Measurements from ENCODE around the gene TPM3.
A peak's percentile ranks its signal among the peaks of the same experiment; 100 is the strongest.

The TPM3 gene

GRCh38 chr1:154176337-154176736 is 15.6 kb downstream of the TPM3 start:
- peak; percentile 77 for ATAC-seq
- TF ChIP-seq ARNTL (CRISPR knock-in tag; IDR thresholded peaks at IDR 0.05; ENCODE audit: borderline replicate concordance, low read depth) (no peak), CREB5 (CRISPR knock-in tag; IDR thresholded peaks at IDR 0.05; ENCODE audit: low read depth) (no peak), TCF4 (CRISPR knock-in tag; IDR thresholded peaks at IDR 0.05; ENCODE audit: borderline replicate concordance) (no peak), RARB (CRISPR knock-in tag; IDR thresholded peaks at IDR 0.05) (no peak), CSDC2 (CRISPR knock-in tag; IDR thresholded peaks at IDR 0.05) (no peak), ZNF70 (CRISPR knock-in tag; IDR thresholded peaks at IDR 0.05) (no peak), GLIS3 (CRISPR knock-in tag; IDR thresholded peaks at IDR 0.05) (no peak), ZNF565 (CRISPR knock-in tag; conservative IDR thresholded peaks at IDR 0.05; ENCODE audit: low read depth) (no peak)

GRCh38 chr1:154174654-154175053 is 17.2 kb downstream of the TPM3 start:
- no peak for TF ChIP-seq ZNF8 (CRISPR knock-in tag; IDR thresholded peaks at IDR 0.05)
- no peak for ATAC-seq

- no peak for ATAC-seq
- TF ChIP-seq TSHZ2 (CRISPR knock-in tag; IDR thresholded peaks at IDR 0.05) (no peak), ZNF8 (CRISPR knock-in tag; IDR thresholded peaks at IDR 0.05) (no peak), ZC3H10 (CRISPR knock-in tag; IDR thresholded peaks at IDR 0.05) (no peak), TOX (CRISPR knock-in tag; IDR thresholded peaks at IDR 0.05; ENCODE audit: borderline replicate concordance) (no peak), BACH2 (CRISPR knock-in tag; IDR thresholded peaks at IDR 0.05; ENCODE audit: borderline replicate concordance) (no peak), POU6F1 (CRISPR knock-in tag; IDR thresholded peaks at IDR 0.05; ENCODE audit: borderline replicate concordance, low read depth) (no peak), CREB5 (CRISPR knock-in tag; IDR thresholded peaks at IDR 0.05; ENCODE audit: low read depth) (no peak), ZFP30 (CRISPR knock-in tag; IDR thresholded peaks at IDR 0.05) (no peak), ZFP3 (CRISPR knock-in tag; IDR thresholded peaks at IDR 0.05) (no peak), TCF4 (CRISPR knock-in tag; IDR thresholded peaks at IDR 0.05; ENCODE audit: borderline replicate concordance) (no peak), OSR1 (CRISPR knock-in tag; IDR thresholded peaks at IDR 0.05) (no peak), CSRNP3 (CRISPR knock-in tag; IDR thresholded peaks at IDR 0.05) (no peak), ESRRG (CRISPR knock-in tag; IDR thresholded peaks at IDR 0.05) (no peak), RARB (CRISPR knock-in tag; IDR thresholded peaks at IDR 0.05) (no peak), ISL1 (CRISPR knock-in tag; IDR thresholded peaks at IDR 0.05) (no peak), PPARA (CRISPR knock-in tag; IDR thresholded peaks at IDR 0.05; ENCODE audit: borderline replicate concordance) (no peak)
Observed at GRCh38 chr1:154171880-154172279, 20.0 kb downstream of the TPM3 start.

- TF ChIP-seq GLIS3 (CRISPR knock-in tag; IDR thresholded peaks at IDR 0.05) (no peak), ZFP3 (CRISPR knock-in tag; IDR thresholded peaks at IDR 0.05) (no peak), TCF4 (CRISPR knock-in tag; IDR thresholded peaks at IDR 0.05; ENCODE audit: borderline replicate concordance) (no peak)
- no peak for ATAC-seq
Observed at GRCh38 chr1:154171223-154171583, 20.7 kb downstream of the TPM3 start.

Measured in SK-N-SH treated with all-trans-retinoic acid at 6 μM for 48 hours (cell line).